Natural killer cell (primary cell): ENCODE results near the gene GLRX2. TPM values are rescaled to one million over a fixed set of nuclear protein-coding genes. Genes with fewer than 3 reads are reported as not detected.

Experiments
- ATAC-seq, 3 donors: fragments of 150-1000 bp in 2 of 3; fragments of 200-7000 bp in 1 of 3; cut with Tn5 transposase; 1 replicate in 1 of 3; 2 replicates in 2 of 3; pipeline ENCODE4 v1.10.0; 2021; ENCODE audit warnings: mild to moderate bottlenecking in 2 of 3, moderate library complexity in 2 of 3
- DNase-seq, 2 donors: peaks; one replicate each; pipeline versions ENCODE4 v3.0.0 to v3.0.0-alpha.2; 2013 to 2021; ENCODE audit warnings: mixed read lengths in 1 of 2
- H3K27ac ChIP-seq: one replicate; pipeline ENCODE4 v1.5.1; 2013; ENCODE audit warnings: mild to moderate bottlenecking, low read length
- H3K27me3 ChIP-seq: one replicate; pipeline ENCODE4 v1.6.1; 2013; ENCODE audit warnings: low read length; ENCODE audit not compliant: control insufficient read depth, insufficient read depth
- H3K36me3 ChIP-seq: one replicate; pipeline ENCODE4 v1.6.1; 2013; ENCODE audit warnings: low read length; ENCODE audit not compliant: control insufficient read depth, insufficient read depth
- H3K4me1 ChIP-seq: one replicate; pipeline ENCODE4 v1.6.1; 2013; ENCODE audit warnings: low read length; ENCODE audit not compliant: control insufficient read depth, insufficient read depth
- H3K4me3 ChIP-seq: one replicate; pipeline ENCODE4 v1.5.1; 2013; ENCODE audit warnings: low read length
- H3K9me3 ChIP-seq: one replicate; pipeline ENCODE4 v1.6.1; 2013; ENCODE audit warnings: low read length; ENCODE audit not compliant: control insufficient read depth, insufficient read depth
- H3K27ac Mint-ChIP-seq, 2 donors: one replicate each; pipeline ENCODE4 v1.8.0; 2022; ENCODE audit warnings: mild to moderate bottlenecking in 2 of 2, mixed read lengths in 2 of 2, moderate library complexity in 1 of 2
- H3K27me3 Mint-ChIP-seq, 2 donors: one replicate each; pipeline ENCODE4 v1.8.0; 2022; ENCODE audit warnings: low read depth in 2 of 2, mixed read lengths in 2 of 2
- H3K36me3 Mint-ChIP-seq: one replicate; pipeline ENCODE4 v1.8.0; 2022; ENCODE audit warnings: mixed read lengths
- H3K4me1 Mint-ChIP-seq, 2 donors: one replicate each; pipeline ENCODE4 v1.8.0; 2022; ENCODE audit warnings: mixed read lengths in 2 of 2
- H3K4me3 Mint-ChIP-seq: one replicate; pipeline ENCODE4 v1.8.0; 2022; ENCODE audit warnings: mild to moderate bottlenecking, moderate library complexity, mixed read lengths
- H3K9me3 Mint-ChIP-seq, 2 donors: one replicate each; pipeline ENCODE4 v1.8.0; 2022; ENCODE audit warnings: mixed read lengths in 2 of 2
- CTCF ChIP-seq: fragments of 200-600 bp; IDR thresholded peaks from one replicate; pipeline ENCODE4 v1.8.0; 2022; ENCODE audit warnings: antibody characterized with exemption
- WGBS: methylation state at CpG from one replicate; pipeline ENCODE4 v1.1.7; 2013; ENCODE audit warnings: missing lambda C conversion rate; ENCODE audit not compliant: insufficient coverage; 5-methylcytosine and 5-hydroxymethylcytosine counted together
- intact Hi-C: fragments of 100-400 bp; cut with micrococcal nuclease; formaldehyde crosslinking; loops from one replicate; pipeline ENCODE4 v1.14.2; 2022
- total RNA-seq, 4 donors: library from RNA; stranded (reverse); fragments of 120-200 nt in 1 of 4; gene quantifications; one replicate each; pipeline versions ENCODE4 v1.2.3 to v1.2.4, GENCODE V29; 2013 to 2022

Gene GLRX2
- total RNA-seq, 3 donors from 2014 or later (not counting 1 experiment from before 2014, with no cell fraction given) = 7.7 to 11.3 (median 9.5) TPM

GRCh38 chr1:193131266-193131860 lies 26.1 kb upstream of the GLRX2 start:
- Mint-ChIP-seq H3K4me1 (peaks cover 24 to 25% of the 10 kb centered on the region in 2 donors), H3K27ac (peak overlapping the region; percentile 2 to 48), H3K9me3 (no peaks in the 10 kb centered on the region)

GRCh38 chr1:193125369-193125768 lies 20.2 kb upstream of the GLRX2 start:
- Histone ChIP-seq H3K36me3 (peaks cover 20% of the 10 kb centered on the region), H3K4me1 (peaks cover 13% of the 10 kb centered on the region), H3K9me3 (no peaks in the 10 kb centered on the region), H3K4me3 (no peak overlapping the region), H3K27ac (no peak overlapping the region), H3K27me3 (no peaks in the 10 kb centered on the region)
- no peaks in the 10 kb centered on the region for H3K9me3 Mint-ChIP-seq
- H3K4me1 Mint-ChIP-seq = peaks cover 47 to 53% of the 10 kb centered on the region in 2 donors
- no peak for TF ChIP-seq CTCF
- no peak for DNase-seq
- peaks cover 3% of the 10 kb centered on the region for H3K36me3 Mint-ChIP-seq
- H3K27ac Mint-ChIP-seq = no peak overlapping the region
- 92% methylated on average over 6 of the region's 6 CpGs for WGBS
- no peak for ATAC-seq
- no peak overlapping the region for H3K4me3 Mint-ChIP-seq
- no peaks in the 10 kb centered on the region for H3K27me3 Mint-ChIP-seq
- intact Hi-C loops = loop anchor here (10.0 kb wide), 1 partner anchor 521 kb away; no protein-coding TSS in a partner anchor

More at GRCh38 chr1:193131266-193131860, 26.1 kb upstream of the GLRX2 start:
- H3K27ac ChIP-seq = no peak overlapping the region
- intact Hi-C loops = no loop called here
- no peaks in the 10 kb centered on the region for H3K27me3 Mint-ChIP-seq
- peak in 1 of 3 donors; percentile 18 for ATAC-seq
- no peaks in the 10 kb centered on the region for H3K9me3 ChIP-seq
- peaks cover 17% of the 10 kb centered on the region for H3K36me3 Mint-ChIP-seq
- no peak for TF ChIP-seq CTCF
- H3K4me1 ChIP-seq = no peaks in the 10 kb centered on the region
- DNase-seq = no peak
- WGBS = 82% methylated on average over 2 of the region's 2 CpGs
- no peak overlapping the region for H3K4me3 ChIP-seq
- H3K27me3 ChIP-seq = no peaks in the 10 kb centered on the region
- peaks cover 45% of the 10 kb centered on the region for H3K36me3 ChIP-seq
- H3K4me3 Mint-ChIP-seq = no peak overlapping the region

- DNase-seq = no peak
- no peak for TF ChIP-seq CTCF
- Mint-ChIP-seq H3K27me3 (no peaks in the 10 kb centered on the region), H3K27ac (peak overlapping the region in 1 of 2 donors; percentile 88), H3K4me1 (peaks cover 46 to 51% of the 10 kb centered on the region in 2 donors), H3K4me3 (peak overlapping the region; percentile 93), H3K9me3 (no peaks in the 10 kb centered on the region), H3K36me3 (no peaks in the 10 kb centered on the region)
- no peak for ATAC-seq
- Histone ChIP-seq H3K36me3 (peaks cover 16% of the 10 kb centered on the region), H3K4me1 (peaks cover 13% of the 10 kb centered on the region), H3K4me3 (no peak overlapping the region), H3K27me3 (no peaks in the 10 kb centered on the region), H3K9me3 (no peaks in the 10 kb centered on the region), H3K27ac (no peak overlapping the region)
- intact Hi-C loops = loop anchor here (2.0 to 10.0 kb wide), 3 partner anchors 315 to 651 kb away; partner anchors contain the start of gene RGS2
Observed at GRCh38 chr1:193123751-193124150, 18.5 kb upstream of the GLRX2 start.
